AG08395 (cell line): ENCODE measurements around the gene FABP3.

Experiments used
- DNase-seq: peaks from one replicate; pipeline ENCODE4 v3.0.0; 2012; ENCODE audit warnings: mixed read lengths, low spot score

The FABP3 gene

DNA sequence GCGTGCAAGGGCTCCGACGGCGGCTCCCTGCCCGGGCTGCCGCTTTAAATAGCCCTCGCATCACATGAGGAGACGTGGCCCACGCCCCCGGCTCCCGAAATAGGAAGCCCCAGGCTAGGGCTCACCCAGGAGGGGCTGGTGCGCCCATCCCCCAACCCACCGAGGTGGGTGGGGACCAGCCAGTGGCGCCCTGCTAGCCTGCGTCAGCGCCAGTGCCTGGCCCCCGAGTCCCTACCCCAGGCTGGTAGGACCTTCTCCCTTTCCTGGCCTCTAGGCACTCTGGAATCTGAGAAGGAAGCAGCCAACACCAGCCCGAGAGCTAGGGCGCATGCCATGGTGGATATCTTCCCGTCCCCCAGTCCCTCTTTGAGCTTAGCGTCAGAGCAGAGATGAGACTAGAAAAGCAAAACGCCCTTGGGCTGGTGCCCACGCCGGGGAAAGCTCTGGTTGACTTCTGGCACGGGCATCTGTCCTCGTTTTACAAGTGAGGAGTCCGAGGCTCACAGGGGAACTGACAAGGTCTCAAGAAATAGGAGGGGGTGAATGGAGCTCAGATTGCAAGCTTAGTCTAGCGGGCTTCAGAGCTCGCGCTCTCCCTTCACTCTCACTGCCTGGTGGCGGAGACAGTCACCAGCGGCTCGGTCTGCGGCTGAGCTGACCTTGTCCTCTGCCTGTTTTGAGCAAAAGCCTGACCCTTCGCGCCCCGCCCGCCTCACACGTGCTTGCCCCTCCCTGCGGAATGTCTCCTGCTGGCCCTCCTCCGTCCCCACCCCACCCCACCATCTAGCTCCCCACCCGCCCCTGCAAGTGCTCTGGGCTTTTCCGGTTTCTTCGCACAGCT lies at the start of gene FABP3:
Gene FABP3, minus strand, starts transcription at position 21 of the 841 bp plus-strand sequence. CDS start 62 bp downstream, outside the sequence.
- peak; percentile 66 for DNase-seq

DNA sequence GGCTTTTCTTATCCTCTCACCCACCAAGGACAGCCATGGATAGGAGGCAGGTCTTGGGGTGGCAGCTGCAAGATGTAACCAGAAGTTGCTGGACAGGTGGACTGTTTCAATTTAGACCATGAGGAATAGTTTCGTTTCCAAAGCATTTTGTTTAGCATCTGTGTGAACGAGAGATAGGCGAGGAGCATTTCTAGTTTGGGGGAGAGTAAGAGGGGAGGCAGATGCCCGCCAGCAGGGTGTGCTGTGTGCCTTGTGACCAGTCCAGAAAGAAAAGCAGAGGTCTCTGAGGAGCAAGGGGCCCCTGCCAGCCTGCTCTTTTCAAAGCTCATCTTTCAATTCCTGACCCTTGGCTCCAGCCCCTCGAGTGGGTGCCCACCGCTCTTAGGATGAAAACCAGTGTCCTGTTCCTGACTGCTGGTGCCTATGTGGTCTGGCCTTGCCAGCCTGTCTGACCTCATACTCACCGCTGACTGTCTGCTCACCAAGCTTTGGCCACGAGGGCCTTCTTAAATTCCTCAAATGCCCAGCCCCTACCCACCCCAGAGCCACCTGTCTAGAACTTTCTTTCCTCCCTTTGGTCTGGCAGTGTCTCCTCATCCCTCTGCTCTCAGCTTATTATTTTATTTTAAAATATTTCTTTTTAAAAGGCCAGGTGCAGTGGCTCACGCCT lies 48.6 kb upstream of the FABP3 start:
- no peak for DNase-seq

DNA sequence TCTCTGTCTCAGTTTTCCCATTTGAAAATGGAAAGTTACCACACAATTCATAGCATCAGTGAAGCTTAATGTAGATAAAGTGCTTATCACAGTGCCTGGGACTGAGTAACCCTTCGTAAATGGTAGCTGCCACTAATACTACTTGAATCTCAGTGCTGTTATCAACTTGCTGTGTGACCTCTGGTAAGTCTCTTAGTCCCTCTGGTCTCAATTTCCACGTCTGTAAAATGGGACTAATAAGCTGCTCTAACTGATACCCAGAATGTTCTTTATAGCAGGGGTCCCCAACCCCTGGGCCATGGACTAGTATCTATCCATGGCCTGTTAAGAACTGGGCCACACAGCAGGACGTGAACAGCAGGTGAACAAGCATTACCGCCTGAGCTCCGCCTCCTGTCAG lies 47.8 kb upstream of the FABP3 start:
- no peak for DNase-seq

DNA sequence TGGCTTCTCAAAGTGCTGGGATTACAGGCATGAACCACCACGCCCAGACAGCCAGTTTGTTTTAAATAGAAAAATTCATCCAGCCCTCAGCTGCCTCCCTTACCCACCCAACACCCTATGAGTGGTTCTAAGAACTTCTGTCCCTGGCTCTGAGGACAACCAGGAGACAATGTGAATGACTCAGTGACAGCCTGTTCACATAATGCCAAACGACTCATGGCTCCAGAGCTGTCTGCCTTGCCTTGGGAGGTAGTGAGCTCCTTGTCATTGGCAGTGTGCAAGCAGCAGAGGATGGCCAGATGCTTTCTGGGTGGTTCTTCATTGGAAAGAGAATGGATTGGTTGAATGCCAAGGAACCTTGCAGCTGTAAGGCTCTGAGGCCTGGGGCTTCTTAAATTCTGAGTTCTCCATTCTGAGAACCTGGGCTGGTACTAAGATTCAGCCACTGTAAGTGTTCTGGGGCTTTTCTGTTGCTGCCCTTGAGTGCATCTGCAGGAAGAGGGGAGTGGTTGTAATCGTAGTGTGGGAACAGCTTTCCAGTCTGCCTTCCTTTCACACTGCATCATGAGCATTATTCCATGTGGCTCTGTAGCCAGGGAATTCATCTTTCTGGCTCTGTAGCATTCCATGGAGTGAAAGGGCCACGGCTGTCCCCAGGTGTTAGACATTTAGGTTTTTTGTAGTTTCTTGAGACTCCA lies 45.9 kb upstream of the FABP3 start:
- no peak for DNase-seq

DNA sequence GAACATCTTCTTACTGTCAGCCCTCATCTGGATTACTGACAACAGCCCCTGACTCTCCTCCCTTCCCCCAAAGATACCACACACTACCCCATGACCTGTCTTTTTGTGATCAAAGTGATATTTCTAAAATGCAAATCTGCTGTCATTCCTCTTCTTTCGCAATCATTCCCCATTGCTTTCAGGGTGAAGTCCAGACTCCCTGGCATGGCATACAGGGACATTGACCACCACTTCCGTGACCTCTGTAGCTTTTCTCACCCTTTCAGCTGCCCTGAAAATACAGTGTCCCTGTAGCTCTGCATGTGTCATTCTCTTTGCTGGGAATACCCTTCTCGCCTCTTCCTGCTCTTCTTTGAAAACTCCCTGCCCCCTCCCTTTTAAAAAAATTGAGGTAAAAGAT lies 44.3 kb upstream of the FABP3 start:
- DNase-seq: no peak

DNA sequence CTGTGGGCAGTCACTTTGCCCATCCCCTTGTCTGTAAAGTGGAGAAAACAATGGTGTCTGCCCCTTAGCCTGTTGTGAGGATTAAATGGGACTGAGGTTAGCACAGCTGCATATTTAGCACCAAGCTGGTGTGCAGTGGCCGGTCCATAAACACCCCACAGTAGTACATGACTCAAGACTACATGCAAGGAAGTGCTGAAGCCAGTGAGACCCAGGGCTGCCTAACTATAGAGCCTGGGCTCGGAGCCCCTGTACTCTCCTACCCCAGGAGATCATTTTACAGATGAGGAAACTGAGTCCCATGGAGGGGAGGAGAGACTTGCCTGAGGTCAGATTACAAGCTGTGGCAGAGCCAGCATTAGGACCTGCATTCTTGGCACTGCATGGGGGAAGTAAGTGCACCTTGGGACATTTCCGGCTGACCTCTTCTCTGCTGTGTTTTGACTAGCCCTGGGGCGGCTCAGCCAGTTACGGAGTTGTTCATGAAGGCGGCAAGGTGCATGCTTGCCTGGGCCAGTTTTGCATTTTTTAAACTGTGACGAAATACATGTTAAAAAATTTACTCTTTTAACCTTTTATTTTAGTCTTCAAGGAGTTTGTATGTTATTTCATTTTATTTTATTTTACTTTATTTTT lies 43.3 kb upstream of the FABP3 start:
- DNase-seq: no peak

DNA sequence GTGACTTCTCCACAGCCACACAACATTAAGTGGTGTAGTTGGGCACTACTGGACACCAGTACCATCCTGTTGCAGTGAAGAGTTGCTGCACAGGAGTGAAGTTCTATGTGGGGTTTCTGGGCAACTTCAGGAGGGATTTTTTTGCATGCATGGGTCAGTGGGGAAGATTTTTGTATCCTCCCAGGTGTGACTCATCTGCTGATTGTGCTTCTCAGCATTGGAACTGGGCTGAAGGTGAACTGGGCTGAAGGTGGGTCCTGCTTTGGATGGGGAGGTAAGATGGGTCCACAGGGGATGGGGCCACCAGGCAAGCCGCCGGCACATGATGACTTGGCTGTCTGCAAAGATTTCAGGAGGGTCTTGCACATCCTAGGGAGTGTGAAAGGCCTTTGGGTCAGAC lies 42.8 kb upstream of the FABP3 start:
- DNase-seq: no peak

DNA sequence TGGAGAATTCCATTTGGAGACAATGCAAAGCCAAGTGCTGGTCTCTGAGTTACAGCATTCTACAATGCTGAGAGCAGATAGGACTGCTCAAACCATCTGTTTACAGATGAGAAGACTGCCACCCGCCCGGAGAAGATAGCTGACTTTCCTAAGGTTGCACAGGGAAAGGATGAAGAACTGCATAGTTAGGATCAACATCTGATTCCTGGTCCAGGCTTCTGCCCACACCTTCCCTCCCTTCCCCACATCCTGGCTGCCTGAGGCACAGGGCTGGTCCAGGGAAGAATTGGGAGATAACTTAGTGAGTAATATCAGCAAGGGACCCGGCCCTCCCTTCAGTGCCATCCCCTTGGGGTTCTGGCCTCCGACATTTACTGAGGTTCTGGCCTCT lies 42.1 kb upstream of the FABP3 start:
- no peak for DNase-seq

DNA sequence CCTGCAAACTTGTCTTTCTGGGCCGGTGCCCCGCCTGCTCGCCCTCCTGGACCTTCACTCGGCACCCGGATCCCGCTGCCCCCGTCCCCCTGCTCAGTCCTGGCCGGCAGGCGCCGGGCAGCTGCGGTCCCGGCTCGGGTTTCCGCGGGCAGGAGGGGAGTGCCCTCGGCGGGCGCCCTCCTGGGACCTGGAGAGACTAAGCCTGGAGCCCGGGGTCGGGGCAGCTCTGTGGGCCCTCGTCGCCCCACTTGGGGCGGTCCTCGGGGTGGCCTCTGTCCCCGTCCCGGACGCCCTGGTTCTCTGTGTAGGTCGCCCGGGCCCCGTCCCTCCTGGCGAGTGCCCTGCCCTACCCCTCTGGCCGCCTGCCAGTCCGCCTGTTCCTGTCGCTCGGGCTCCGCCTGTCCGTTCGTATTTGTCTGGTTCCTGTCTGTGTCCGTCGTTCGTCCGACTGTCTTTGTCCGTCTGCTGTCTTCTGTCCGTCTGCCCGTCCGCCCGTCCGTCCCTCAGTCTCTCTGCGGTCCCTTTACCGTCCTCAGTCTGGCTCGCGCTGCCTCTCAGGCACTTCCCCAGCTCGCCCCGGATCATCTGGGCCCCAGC lies 40.6 kb upstream of the FABP3 start:
- peak; percentile 49 for DNase-seq

DNA sequence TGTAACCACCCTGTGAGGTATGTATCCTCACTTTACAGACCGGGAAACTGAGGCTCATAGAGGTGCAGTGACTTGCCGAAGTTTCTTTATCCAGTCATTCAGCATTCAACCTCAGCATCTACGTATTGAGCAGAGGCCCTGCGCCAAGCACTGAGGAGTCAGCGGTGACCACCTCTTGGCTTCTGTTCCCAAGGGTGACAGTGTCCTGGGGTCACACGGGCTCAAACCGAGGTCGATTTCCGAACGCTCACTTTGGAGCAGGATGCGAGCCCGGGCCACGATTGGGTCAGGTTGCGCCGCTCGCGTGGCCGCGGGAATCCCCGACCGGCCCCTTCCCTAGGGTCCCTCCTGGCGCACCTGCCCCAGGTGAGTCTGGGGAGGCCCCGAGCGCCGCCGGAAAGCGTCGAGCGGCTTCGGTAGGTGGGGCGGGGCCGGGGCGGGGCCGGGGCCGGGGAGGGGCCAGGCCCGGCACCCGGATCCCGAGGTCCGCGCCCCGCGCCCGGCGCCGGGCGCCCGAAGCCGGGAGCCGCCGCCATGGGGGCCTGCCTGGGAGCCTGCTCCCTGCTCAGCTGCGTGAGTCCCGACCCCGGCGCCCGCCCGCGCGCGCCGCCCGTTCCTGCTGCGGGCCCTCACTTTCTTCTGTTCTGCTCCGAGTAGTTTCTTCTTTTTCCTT lies 40.0 kb upstream of the FABP3 start, which contains the start of gene SERINC2:
Gene SERINC2, plus strand, starts transcription at position 482 of the 673 bp plus-strand sequence. Its CDS starts 53 bp downstream, at position 535.
- peak; percentile 61 for DNase-seq

DNA sequence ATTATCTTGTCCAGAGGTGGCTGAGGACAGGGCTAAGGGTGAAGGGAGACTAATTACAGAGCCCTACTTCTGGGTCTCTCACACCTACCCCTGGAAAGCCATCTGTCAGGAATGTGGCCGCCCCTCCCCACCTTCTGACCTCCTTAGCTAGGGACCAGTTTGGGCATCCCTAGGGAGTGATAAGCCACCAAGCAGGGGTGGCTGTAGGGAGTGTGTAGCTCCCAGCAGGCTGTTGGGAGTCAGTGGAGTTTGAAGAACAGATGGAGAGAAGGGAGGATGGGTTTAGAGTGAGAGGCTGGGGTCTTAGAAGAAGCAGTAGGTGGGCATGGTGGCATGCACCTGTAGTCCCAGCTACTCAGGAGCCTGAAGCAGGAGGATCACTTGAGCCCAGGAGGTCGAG lies 39.3 kb upstream of the FABP3 start:
- no peak for DNase-seq

DNA sequence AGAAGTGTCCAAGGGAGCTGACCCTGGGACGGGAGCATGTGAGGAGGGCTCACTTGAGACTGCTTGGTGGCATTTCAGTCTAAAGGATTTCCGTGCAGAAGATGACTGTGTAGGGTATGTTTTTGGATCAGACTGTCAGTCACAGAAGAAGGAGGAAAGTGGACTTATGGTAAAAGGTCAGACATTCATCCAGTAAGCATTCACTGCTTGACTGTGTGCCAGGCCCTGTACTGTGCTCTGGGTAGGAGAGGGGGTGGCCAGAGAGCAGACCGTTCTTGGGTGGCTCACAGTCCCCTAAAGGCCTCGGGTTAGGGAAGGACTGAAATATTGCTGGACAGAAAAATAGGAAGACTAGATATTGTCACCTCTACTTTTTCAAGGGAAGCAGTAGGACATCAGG lies 38.0 kb upstream of the FABP3 start:
- no peak for DNase-seq

DNA sequence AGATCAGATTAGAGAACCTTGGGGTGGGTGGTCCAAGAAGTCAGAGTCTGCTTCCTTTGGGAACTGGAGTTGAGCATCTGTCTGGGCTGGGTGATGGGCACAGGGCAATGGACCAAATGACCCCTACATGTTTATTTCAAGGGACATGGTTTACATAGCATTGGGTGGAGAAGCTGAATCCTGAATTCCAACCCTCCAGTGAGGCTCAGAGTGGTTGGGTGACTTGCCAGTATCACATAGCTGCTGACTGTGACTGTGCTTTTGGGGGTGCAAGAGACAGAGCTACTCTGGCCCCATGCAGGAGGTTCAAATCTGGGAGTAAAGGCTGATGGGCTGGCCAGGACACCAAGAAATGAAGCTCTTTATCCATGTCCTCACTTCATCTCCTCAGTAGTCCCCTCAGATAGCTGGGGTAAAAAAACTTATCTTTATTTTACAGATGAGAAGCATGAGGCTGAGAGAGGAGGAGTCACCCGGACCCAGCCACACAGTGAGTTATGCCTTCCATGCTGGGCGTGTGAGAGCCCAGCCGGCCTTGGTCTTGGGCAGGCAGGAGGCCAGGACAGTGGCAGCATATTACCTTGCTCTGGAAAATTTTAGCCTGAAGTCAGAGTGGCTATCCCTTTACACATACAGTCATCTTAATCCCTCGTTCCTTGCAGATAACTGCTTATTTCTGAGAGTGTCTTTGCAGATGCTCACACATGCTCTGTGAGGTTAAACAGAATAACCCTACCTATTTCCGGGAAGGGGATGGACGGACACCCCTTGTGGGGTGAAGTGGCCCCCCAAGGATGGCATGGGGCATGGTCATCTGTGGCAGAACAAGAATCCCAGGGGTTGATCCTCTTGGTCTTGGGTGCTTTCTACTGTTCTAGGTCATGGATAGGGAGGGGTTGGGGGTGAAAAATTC lies 37.3 kb upstream of the FABP3 start:
- no peak for DNase-seq

DNA sequence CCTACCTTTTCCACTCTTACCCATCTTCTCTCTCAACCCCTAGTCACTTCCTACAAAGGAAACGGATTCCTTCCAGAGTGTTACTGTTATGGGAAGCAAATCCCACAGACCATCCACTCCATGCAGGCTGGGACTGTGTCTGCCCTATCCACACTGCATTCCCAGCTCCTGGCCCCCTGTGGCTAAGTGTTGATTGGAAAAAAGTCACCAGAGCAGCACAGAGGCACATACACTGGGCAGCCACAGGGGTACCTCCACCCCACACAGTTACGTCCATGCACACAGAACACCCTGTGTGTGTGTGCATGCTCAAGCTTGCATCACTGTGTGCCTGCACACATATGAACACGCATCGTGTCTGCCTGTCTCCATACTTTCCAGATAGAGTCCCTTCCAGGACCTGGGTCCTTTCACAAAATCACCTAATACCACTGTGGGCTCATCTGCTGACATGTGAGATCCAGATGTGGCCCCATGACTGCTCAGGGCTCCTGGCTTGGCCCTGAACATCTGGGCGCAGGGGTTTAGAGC lies 36.0 kb upstream of the FABP3 start:
- DNase-seq: no peak

DNA sequence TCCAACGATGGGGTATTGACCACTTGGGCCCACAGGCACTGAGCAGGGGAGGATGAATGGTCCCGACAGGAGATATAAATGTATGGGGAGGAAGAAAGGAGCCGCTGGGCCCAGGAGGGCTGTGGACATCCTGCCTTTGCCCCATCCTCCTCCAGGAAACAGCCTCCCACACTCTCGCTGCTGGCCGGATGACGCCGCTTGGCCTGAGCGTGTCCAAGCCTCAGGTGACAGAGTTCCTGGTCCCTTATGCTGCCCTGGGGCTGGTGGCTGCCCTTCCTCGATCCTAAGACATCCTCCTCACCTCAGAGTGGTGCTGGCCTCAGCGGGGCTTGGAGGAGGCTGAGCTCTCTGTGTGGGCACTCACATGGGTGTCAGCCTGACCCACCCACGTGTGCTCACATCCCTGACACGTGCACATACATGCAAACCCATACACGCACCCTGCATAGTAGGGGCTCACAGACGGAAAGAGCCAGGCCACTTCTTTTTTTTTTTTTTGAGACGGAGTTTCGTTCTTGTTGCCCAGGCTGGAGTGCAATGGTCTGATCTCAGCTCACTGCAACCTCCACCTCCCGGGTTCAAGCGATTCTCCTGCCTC lies 34.3 kb upstream of the FABP3 start:
- DNase-seq: no peak

DNA sequence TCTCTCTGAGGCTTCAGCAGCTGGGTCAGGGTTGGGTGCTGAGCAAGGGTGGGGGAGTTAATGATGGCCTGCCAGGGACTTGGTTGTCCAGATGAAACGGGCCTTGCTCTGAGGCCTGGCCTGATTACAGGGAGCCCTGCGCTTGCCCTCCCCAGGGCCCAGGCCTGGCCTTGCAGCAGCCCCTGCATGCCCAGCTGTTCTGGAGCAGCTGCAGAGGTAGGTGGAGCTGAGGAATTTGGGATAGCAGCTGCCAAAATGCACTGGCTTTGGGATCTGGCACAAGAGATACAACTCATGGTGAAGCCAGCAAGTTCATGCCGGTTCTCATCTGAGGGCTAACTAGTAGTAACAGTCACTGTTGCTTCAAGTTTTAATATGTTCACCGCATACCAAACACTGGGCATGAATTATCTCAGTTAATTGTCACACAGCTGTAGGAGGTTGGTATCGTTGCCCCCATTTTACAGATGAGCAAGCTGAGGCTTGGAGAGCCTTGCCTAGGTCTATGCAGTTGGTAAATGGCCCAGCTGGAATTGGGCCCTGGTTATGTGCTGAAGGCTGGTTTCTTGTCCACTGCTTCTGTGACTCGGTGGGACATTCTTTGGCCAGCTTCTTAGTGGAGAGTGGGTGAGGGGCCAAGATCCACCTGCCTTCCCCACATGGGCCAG lies 32.8 kb upstream of the FABP3 start:
- DNase-seq: no peak

DNA sequence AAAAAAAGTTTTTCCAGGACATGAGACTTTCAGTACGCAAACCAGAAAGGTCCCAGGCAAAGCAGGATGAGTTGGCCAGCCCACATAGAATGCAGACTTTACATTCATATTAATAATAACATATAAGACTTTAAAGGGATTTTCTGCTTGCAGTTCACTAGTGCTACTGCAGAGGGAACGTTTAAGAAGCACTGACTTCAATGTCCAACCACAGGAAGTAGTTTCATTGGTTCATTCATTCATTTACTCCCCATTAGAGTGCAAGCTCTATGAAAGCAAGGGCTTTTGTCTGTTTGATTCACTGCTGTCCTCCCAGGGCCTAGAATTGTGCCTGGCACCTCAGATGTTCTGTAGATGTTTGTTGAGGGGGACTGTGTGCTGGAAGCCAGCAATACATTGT lies 28.4 kb upstream of the FABP3 start:
- DNase-seq: no peak

DNA sequence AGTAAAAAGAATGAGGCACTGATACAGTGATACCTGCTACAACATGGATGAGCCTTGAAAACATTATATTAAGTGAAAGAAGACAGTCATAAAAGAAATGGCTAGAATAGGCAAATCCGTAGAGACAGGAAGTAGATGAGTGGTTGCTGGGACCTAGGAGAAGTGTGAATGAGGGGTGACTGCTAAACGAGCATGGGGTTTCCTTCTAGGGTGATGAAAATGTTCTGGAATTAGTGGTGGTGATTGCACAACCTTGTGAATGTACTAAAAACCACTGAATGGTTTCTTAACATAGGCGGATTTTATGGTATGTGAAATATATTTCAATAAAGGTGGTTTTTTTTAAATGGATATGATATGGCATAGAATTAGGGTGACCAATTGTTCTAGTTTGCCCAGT lies 27.5 kb upstream of the FABP3 start:
- DNase-seq: no peak

DNA sequence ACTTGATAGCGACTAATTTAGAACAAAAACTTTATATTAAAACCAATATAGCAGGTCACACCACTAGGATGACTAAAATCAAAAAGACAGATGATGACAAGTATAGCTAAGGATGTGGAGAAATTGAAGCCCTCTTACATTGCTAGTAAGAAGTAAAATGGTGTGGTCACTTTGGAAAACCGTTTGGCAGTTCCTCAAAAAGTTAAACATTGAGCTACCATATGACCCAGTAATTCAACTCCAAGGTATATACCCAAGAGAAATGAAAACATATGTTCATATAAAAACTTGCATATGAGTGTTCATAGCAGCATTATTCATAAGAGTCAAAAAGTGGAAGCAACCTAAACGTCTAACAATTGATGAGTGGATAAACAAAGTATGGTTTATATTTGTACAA lies 27.1 kb upstream of the FABP3 start:
- DNase-seq: no peak
